CD8-positive, alpha-beta memory T cell (primary cell): ENCODE data around the gene ZNF787. TPM values are rescaled to one million over a fixed set of nuclear protein-coding genes. Genes with fewer than 3 reads are reported as not detected.
"Not testable (repeated sequence)": the region's sequence is repeated elsewhere in the genome, so short reads cannot be mapped to it uniquely, and the experiment has no call there.

Experiments
- CTCF ChIA-PET: fragments of 350-600 bp; sonication (Branson Sonifier 250); formaldehyde crosslinking; loops from one replicate; lab custom pipeline; 2021; ENCODE audit warnings: antibody characterized with exemption; lab: Charles Lee
- POLR2A ChIA-PET: fragments of 350-600 bp; sonication (Branson Sonifier 250); formaldehyde crosslinking; loops from one replicate; lab custom pipeline; 2021; ENCODE audit warnings: antibody characterized with exemption; lab: Charles Lee
- DNase-seq, 5 donors: peaks; one replicate each; pipeline versions ENCODE4 v3.0.0 to v3.0.0-alpha.2; 2020 to 2022; ENCODE audit warnings: mixed read lengths in 1 of 5
- H3K27ac ChIP-seq: one replicate; pipeline ENCODE4 v1.7.0; 2013; ENCODE audit warnings: low read depth, mild to moderate bottlenecking, low read length, moderate library complexity
- H3K27me3 ChIP-seq: 2 replicates; pipeline ENCODE4 v1.7.0; 2013; ENCODE audit warnings: low read length, mild to moderate bottlenecking; ENCODE audit not compliant: insufficient read depth, poor library complexity, severe bottlenecking
- H3K36me3 ChIP-seq: 2 replicates; pipeline ENCODE4 v1.7.0; 2013; ENCODE audit warnings: mild to moderate bottlenecking, low read length, moderate library complexity; ENCODE audit not compliant: insufficient read depth
- H3K4me1 ChIP-seq: 2 replicates; pipeline ENCODE4 v1.7.0; 2013; ENCODE audit warnings: mild to moderate bottlenecking, low read length, moderate library complexity; ENCODE audit not compliant: insufficient read depth
- H3K4me3 ChIP-seq: 2 replicates; pipeline ENCODE4 v1.7.0; 2013; ENCODE audit warnings: mild to moderate bottlenecking, low read length
- H3K9me3 ChIP-seq: 2 replicates; pipeline ENCODE4 v1.7.0; 2013; ENCODE audit warnings: mild to moderate bottlenecking, low read length
- H3K27ac Mint-ChIP-seq, 8 donors: one replicate each; pipeline ENCODE4 v1.8.0; 2020 to 2021; ENCODE audit warnings: mixed read lengths in 8 of 8, mild to moderate bottlenecking in 6 of 8, inconsistent platforms in 3 of 8, moderate library complexity in 3 of 8
- H3K27me3 Mint-ChIP-seq, 2 donors: one replicate each; pipeline ENCODE4 v1.8.0; 2020 to 2021; ENCODE audit warnings: mixed read lengths in 2 of 2, mild to moderate bottlenecking in 1 of 2, moderate library complexity in 1 of 2
- H3K36me3 Mint-ChIP-seq, 3 donors: one replicate each; pipeline ENCODE4 v1.8.0; 2020 to 2021; ENCODE audit warnings: mixed read lengths in 3 of 3, inconsistent platforms in 1 of 3, mild to moderate bottlenecking in 1 of 3
- H3K4me1 Mint-ChIP-seq, 3 donors: one replicate each; pipeline ENCODE4 v1.8.0; 2020 to 2021; ENCODE audit warnings: mixed read lengths in 3 of 3, inconsistent platforms in 1 of 3, mild to moderate bottlenecking in 1 of 3
- H3K4me3 Mint-ChIP-seq, 7 donors: one replicate each; pipeline ENCODE4 v1.8.0; 2020 to 2021; ENCODE audit warnings: mixed read lengths in 7 of 7, mild to moderate bottlenecking in 6 of 7, moderate library complexity in 4 of 7, inconsistent platforms in 2 of 7
- H3K9me3 Mint-ChIP-seq, 5 donors: one replicate each; pipeline ENCODE4 v1.8.0; 2020 to 2022; ENCODE audit warnings: mixed read lengths in 5 of 5, mild to moderate bottlenecking in 3 of 5, moderate library complexity in 2 of 5, inconsistent platforms in 1 of 5
- polyA plus RNA-seq: library from polyadenylated mRNA; unstranded; fragments of 300-500 nt; fragmentation: Illumina TruSeq; gene quantifications from one replicate; pipeline ENCODE4 v1.2.3, GENCODE V29; 2021
- total RNA-seq, 2 experiments: library from RNA; stranded (reverse); gene quantifications; one replicate each; pipeline ENCODE4 v1.2.3, GENCODE V29; 2021

The ZNF787 gene
- total and polyA plus RNA-seq, 3 experiments from 2014 or later = 2.8 to 38.7 (median 34.7) TPM

DNA sequence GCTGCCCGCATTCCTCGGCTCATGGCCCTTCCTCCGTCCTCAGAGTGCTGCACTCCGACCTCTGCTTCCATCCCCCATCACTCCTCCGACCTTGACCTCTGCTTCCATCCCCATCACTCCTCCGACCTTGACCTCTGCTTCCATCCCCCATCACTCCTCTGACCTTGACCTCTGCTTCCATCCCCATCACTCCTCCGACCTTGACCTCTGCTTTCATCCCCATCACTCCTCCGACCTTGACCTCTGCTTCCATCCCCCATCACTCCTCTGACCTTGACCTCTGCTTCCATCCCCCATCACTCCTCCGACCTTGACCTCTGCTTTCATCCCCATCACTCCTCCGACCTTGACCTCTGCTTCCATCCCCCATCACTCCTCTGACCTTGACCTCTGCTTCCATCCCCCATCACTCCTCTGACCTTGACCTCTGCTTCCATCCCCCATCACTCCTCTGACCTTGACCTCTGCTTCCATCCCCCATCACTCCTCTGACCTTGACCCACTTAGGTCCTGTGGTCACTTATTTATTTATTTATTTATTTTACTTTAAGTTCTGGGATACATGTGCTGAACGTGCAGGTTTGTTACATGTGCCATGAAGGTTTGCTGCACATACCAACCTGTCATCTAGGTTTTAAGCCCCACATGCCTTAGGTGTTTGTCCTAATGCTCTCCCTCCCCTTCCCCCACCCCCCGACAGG is 28.0 kb upstream of the ZNF787 start:
- H3K9me3 Mint-ChIP-seq, H3K36me3 ChIP-seq, DNase-seq, H3K9me3 ChIP-seq, CTCF ChIA-PET, H3K4me3 ChIP-seq, H3K27ac Mint-ChIP-seq, POLR2A ChIA-PET, H3K27me3 Mint-ChIP-seq, H3K27ac ChIP-seq, H3K27me3 ChIP-seq, H3K4me3 Mint-ChIP-seq, H3K4me1 ChIP-seq: not testable (repeated sequence)
- Mint-ChIP-seq H3K4me1 (peaks cover 11 to 25% (median 16%) of the 10 kb centered on the region in 3 donors), H3K36me3 (peaks cover 11 to 47% (median 20%) of the 10 kb centered on the region in 3 donors)

DNA sequence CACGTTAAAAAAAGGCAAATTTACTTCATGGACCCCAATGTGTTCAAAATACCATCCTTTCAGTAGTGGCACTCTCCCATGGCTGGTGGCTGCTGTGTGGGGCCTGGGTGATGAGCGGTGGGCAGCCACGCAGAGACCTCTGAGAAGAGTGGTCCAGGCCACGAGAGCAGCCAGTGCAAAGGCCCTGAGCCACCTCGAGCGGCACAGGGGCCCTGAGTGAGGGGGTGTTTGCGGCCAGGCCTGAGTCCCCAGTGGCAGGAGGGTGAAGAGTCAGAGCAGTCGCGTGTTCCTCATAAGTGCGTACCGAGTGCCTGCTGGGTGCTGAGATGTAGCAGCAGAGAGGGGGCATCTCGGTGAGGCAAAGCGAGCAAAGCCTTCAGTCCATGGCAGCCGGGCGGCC is 27.0 kb upstream of the ZNF787 start:
- peaks cover 11 to 24% (median 23%) of the 10 kb centered on the region in 3 donors for H3K4me1 Mint-ChIP-seq
- no peaks in the 10 kb centered on the region for H3K9me3 Mint-ChIP-seq
- H3K4me3 Mint-ChIP-seq = no peak overlapping the region
- no peaks in the 10 kb centered on the region for H3K4me1 ChIP-seq
- no peak for DNase-seq
- no peak overlapping the region for H3K4me3 ChIP-seq
- peaks cover 0 to 2% of the 10 kb centered on the region in 2 donors for H3K27me3 Mint-ChIP-seq
- ChIA-PET CTCF (interaction anchor here (1.1 kb wide), 1 partner anchor 53 kb away, joined by 3 read pairs; no protein-coding TSS in a partner anchor), POLR2A (no interaction called here)
- H3K27me3 ChIP-seq = no peaks in the 10 kb centered on the region
- no peak overlapping the region for H3K27ac ChIP-seq
- no peaks in the 10 kb centered on the region for H3K9me3 ChIP-seq
- H3K36me3 Mint-ChIP-seq = peaks cover 11 to 41% (median 16%) of the 10 kb centered on the region in 3 donors
- H3K36me3 ChIP-seq = no peaks in the 10 kb centered on the region
- peak overlapping the region in 1 of 8 donors; percentile 67 for H3K27ac Mint-ChIP-seq

DNA sequence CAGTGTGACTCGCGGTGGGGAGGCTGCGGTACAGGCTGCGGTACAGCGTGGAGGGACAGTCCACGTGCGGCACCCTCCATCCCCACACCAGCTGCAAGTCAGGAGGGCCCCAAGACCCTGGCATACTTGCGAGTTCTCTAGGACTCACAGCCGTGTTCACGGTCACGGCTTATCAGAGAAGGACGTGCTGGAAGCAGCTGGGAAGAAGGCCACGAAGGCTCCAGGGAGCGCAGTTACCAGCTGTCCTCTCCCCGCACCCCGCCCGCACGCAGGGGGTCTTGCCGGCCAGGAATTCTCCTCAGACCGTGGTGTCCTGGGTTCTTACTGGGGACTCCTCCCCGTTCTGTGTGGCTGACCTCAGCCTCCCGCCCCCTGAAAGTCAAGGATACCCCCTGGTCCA is 26.2 kb upstream of the ZNF787 start:
- ChIA-PET CTCF (interaction anchor here (1.1 kb wide), 1 partner anchor 52 kb away, joined by 3 read pairs; no protein-coding TSS in a partner anchor), POLR2A (no interaction called here)
- Mint-ChIP-seq H3K27me3 (peaks cover 0 to 2% of the 10 kb centered on the region in 2 donors), H3K4me1 (peaks cover 15 to 27% (median 19%) of the 10 kb centered on the region in 3 donors), H3K27ac (no peak overlapping the region), H3K36me3 (peaks cover 11 to 35% (median 12%) of the 10 kb centered on the region in 3 donors), H3K9me3 (no peaks in the 10 kb centered on the region), H3K4me3 (no peak overlapping the region)
- Histone ChIP-seq H3K27ac (no peak overlapping the region), H3K4me1 (peaks cover 5% of the 10 kb centered on the region), H3K4me3 (no peak overlapping the region), H3K27me3 (no peaks in the 10 kb centered on the region), H3K9me3 (no peaks in the 10 kb centered on the region), H3K36me3 (no peaks in the 10 kb centered on the region)
- no peak for DNase-seq

DNA sequence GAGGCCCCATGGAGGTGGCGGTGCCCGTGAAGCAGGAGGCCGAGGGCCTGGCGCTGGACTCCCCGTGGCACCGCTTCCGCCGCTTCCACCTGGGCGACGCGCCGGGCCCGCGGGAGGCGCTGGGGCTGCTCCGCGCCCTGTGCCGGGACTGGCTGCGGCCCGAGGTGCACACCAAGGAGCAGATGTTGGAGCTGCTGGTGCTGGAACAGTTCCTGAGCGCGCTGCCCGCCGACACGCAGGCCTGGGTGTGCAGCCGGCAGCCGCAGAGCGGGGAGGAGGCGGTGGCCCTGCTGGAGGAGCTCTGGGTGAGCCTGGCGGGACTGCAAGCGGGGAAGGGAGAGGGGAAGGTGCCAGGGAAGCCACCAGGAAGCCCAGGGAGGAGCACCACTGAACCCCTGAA is 25.8 kb upstream of the ZNF787 start:
- Histone ChIP-seq H3K36me3 (no peaks in the 10 kb centered on the region), H3K4me3 (no peak overlapping the region), H3K4me1 (peaks cover 9% of the 10 kb centered on the region), H3K9me3 (no peaks in the 10 kb centered on the region), H3K27me3 (no peaks in the 10 kb centered on the region), H3K27ac (no peak overlapping the region)
- H3K4me3 Mint-ChIP-seq = no peak overlapping the region
- H3K4me1 Mint-ChIP-seq = peaks cover 16 to 31% (median 23%) of the 10 kb centered on the region in 3 donors
- peaks cover 11 to 35% (median 12%) of the 10 kb centered on the region in 3 donors for H3K36me3 Mint-ChIP-seq
- H3K27me3 Mint-ChIP-seq = peaks cover 0 to 2% of the 10 kb centered on the region in 2 donors
- no peak overlapping the region for H3K27ac Mint-ChIP-seq
- ChIA-PET CTCF (no interaction called here), POLR2A (no interaction called here)
- DNase-seq = no peak
- H3K9me3 Mint-ChIP-seq = no peaks in the 10 kb centered on the region

DNA sequence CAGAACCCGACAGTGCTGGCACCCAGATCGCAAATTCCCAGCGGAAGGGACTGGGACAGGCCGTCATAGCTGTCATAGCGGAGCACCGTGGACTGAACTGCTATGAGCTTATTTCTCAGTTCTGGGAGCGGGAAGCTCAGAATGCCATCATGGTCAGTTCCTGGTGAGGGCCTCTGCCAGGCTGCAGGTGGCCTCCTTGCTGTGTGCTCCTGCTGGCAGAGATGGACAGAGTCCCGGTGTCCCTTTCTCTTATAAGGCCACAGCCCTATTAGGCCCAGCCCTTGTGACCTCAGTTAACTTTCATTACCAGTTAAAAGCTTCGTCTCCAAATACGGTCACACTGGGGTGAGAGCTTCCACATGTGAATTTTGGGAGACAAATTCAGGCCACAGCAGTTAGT is 24.6 kb upstream of the ZNF787 start:
- H3K4me3 Mint-ChIP-seq = no peak overlapping the region
- POLR2A ChIA-PET = no interaction called here
- CTCF ChIA-PET = interaction anchor here (1.2 kb wide), 1 partner anchor 65 kb away, joined by 4 read pairs; no protein-coding TSS in a partner anchor

DNA sequence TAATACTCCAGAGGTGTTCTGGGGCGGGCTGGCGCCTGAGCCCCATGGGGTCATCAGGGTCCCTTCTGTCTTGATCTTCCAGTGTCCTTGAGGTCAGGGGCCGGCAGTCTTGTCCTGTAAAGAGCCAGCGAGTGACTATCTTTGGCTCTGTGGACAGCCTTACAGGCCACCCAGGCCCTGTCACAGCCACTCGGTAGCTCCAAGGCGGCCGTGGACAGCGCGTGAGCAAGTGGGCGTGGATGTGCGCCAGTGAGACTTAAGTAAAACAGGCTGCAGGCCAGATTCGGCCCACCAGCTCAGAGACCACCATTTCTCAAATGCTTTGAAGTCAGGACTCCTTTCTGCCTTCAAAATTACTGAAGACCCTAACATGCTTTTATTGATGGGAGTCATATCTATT is 23.7 kb upstream of the ZNF787 start:
- Histone ChIP-seq H3K4me3 (no peak overlapping the region), H3K36me3 (no peaks in the 10 kb centered on the region), H3K4me1 (peaks cover 16% of the 10 kb centered on the region), H3K9me3 (no peaks in the 10 kb centered on the region), H3K27ac (no peak overlapping the region), H3K27me3 (no peaks in the 10 kb centered on the region)
- H3K4me3 Mint-ChIP-seq = peak overlapping the region in 1 of 7 donors; percentile 36
- no peak for DNase-seq
- H3K36me3 Mint-ChIP-seq = peaks cover 4 to 33% (median 8%) of the 10 kb centered on the region in 3 donors
- peaks cover 26 to 42% (median 31%) of the 10 kb centered on the region in 3 donors for H3K4me1 Mint-ChIP-seq
- CTCF ChIA-PET = no interaction called here
- peaks cover 0 to 4% of the 10 kb centered on the region in 2 donors for H3K27me3 Mint-ChIP-seq
- POLR2A ChIA-PET = no interaction called here
- peak overlapping the region in 1 of 8 donors; percentile 32 for H3K27ac Mint-ChIP-seq
- no peaks in the 10 kb centered on the region for H3K9me3 Mint-ChIP-seq

More for the DNA sequence above, 24.6 kb upstream of the ZNF787 start:
- H3K9me3 Mint-ChIP-seq = no peaks in the 10 kb centered on the region
- Histone ChIP-seq H3K27ac (no peak overlapping the region), H3K4me3 (no peak overlapping the region), H3K27me3 (no peaks in the 10 kb centered on the region), H3K36me3 (no peaks in the 10 kb centered on the region), H3K4me1 (peaks cover 12% of the 10 kb centered on the region), H3K9me3 (no peaks in the 10 kb centered on the region)
- peaks cover 0 to 4% of the 10 kb centered on the region in 2 donors for H3K27me3 Mint-ChIP-seq
- peaks cover 22 to 38% (median 29%) of the 10 kb centered on the region in 3 donors for H3K4me1 Mint-ChIP-seq
- peaks cover 11 to 38% (median 12%) of the 10 kb centered on the region in 3 donors for H3K36me3 Mint-ChIP-seq
- no peak overlapping the region for H3K27ac Mint-ChIP-seq
- DNase-seq = no peak

DNA sequence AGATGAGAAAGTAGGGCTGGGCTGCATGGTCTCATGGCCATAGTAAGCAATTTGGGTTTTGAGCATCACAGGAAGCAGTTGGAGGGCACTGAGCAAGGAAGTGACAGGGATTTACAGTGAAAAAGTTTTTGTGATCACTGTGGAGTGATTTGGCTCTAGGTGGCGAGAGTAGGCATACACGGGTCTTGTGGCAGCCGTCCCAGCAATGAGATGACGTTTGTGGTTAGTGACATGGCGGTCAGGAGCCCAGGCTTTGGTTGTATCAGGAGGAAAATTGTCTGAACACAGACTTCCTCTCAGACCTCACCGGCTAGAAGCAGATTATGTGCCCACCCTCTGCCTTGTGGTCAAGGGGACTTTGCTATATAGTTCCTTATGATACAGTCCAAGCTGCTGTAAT is 23.3 kb upstream of the ZNF787 start:
- H3K4me3 ChIP-seq = no peak overlapping the region
- no peak overlapping the region for H3K27ac ChIP-seq
- H3K27me3 ChIP-seq = no peaks in the 10 kb centered on the region
- H3K4me1 ChIP-seq = peaks cover 18% of the 10 kb centered on the region
- Mint-ChIP-seq H3K27ac (peak overlapping the region in 3 of 8 donors; percentile 20 to 87 (median 32)), H3K36me3 (peaks cover 0 to 29% (median 6%) of the 10 kb centered on the region in 3 donors), H3K4me3 (peak overlapping the region in 1 of 7 donors; percentile 36), H3K27me3 (peaks cover 0 to 4% of the 10 kb centered on the region in 2 donors), H3K4me1 (peaks cover 28 to 42% (median 33%) of the 10 kb centered on the region in 3 donors), H3K9me3 (no peaks in the 10 kb centered on the region)
- H3K36me3 ChIP-seq = no peaks in the 10 kb centered on the region
- DNase-seq = no peak
- POLR2A ChIA-PET = no interaction called here
- no peaks in the 10 kb centered on the region for H3K9me3 ChIP-seq
- CTCF ChIA-PET = no interaction called here

DNA sequence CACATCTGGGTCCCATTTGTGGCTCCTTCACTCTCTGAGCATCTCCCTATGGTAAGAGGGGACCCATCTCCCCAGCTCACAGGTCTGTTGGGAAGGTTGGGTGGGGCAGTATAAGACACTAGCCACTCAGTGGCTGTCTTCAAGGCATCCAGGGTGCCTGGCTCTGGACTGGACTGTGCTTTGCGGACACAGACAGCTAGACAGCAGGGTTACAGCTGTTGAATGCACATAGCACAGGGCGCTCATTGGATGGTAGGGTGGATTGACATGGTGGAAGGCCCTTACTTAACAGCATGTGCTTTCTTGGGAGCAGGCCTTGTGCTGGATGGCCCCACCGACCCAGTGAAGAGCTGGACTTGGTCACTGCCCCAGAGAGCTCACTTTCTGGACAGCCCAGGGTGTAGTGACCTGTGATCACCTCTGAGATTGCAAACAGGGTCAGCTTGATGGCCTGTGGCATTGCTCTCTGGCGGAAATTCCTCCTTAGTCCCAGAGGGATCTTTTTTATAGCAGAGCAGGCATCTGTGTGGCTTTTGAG is 21.9 kb upstream of the ZNF787 start:
- POLR2A ChIA-PET = no interaction called here

More for the DNA sequence above, 21.9 kb upstream of the ZNF787 start:
- CTCF ChIA-PET = interaction anchor here (1.1 kb wide), 1 partner anchor 29 kb away, joined by 3 read pairs; no protein-coding TSS in a partner anchor
- Mint-ChIP-seq H3K27me3 (peaks cover 0 to 4% of the 10 kb centered on the region in 2 donors), H3K4me3 (peak overlapping the region in 3 of 7 donors; percentile 18 to 81 (median 67)), H3K4me1 (peaks cover 28 to 45% (median 37%) of the 10 kb centered on the region in 3 donors), H3K36me3 (peaks cover 0 to 22% (median 2%) of the 10 kb centered on the region in 3 donors), H3K27ac (peak overlapping the region in 2 of 8 donors; percentile 17 to 91), H3K9me3 (no peaks in the 10 kb centered on the region)
- H3K4me1 ChIP-seq = peaks cover 18% of the 10 kb centered on the region
- no peak overlapping the region for H3K4me3 ChIP-seq
- DNase-seq = no peak
- H3K36me3 ChIP-seq = no peaks in the 10 kb centered on the region
- no peak overlapping the region for H3K27ac ChIP-seq
- H3K9me3 ChIP-seq = no peaks in the 10 kb centered on the region
- no peaks in the 10 kb centered on the region for H3K27me3 ChIP-seq
